ENCODE results near the gene MECR. TPM values are rescaled to one million over a fixed set of nuclear protein-coding genes. Genes with fewer than 3 reads are reported as not detected.

The MECR gene
- total RNA-seq, 1 donor from 2014 or later, result 16.9 TPM

GRCh38 chr1:29217633-29218032, 13.1 kb downstream of the MECR start:
- Histone ChIP-seq H3K9me3 (no peaks in the 10 kb centered on the region), H3K36me3 (peaks cover 0 to 16% of the 10 kb centered on the region in 2 donors), H3K4me3 (no peak overlapping the region), H3K4me1 (no peaks in the 10 kb centered on the region), H3K27ac (no peak overlapping the region), H3K27me3 (no peaks in the 10 kb centered on the region)
- DNase-seq (ENCODE audit: extremely low spot score in 2 of 2), result no peak
- TF ChIP-seq POLR2AphosphoS5 (IDR thresholded peaks at IDR 0.05; ENCODE audit: insufficient read depth in 1 of 2, low read depth in 1 of 2), result no peak
- TF ChIP-seq POLR2A (IDR thresholded peaks at IDR 0.05), result no peak
- TF ChIP-seq CTCF (IDR thresholded peaks at IDR 0.05), result no peak
- intact Hi-C loops (cut with DNase I), result no loop called here

GRCh38 chr1:29213055-29213454, 17.7 kb downstream of the MECR start:
- TF ChIP-seq CTCF (IDR thresholded peaks at IDR 0.05), result no peak
- no peak for TF ChIP-seq POLR2AphosphoS5 (IDR thresholded peaks at IDR 0.05; ENCODE audit: insufficient read depth in 1 of 2, low read depth in 1 of 2)
- no peak for TF ChIP-seq POLR2A (IDR thresholded peaks at IDR 0.05)
- peaks cover 0 to 30% of the 10 kb centered on the region in 2 donors for H3K36me3 ChIP-seq

GRCh38 chr1:29211086-29212030, 19.4 kb downstream of the MECR start:
- no peak overlapping the region for H3K4me3 ChIP-seq
- H3K27me3 ChIP-seq, result no peaks in the 10 kb centered on the region
- peaks cover 0 to 36% of the 10 kb centered on the region in 2 donors for H3K36me3 ChIP-seq
- TF ChIP-seq POLR2AphosphoS5 (IDR thresholded peaks at IDR 0.05; ENCODE audit: insufficient read depth in 1 of 2, low read depth in 1 of 2) (no peak), POLR2A (IDR thresholded peaks at IDR 0.05) (no peak), CTCF (IDR thresholded peaks at IDR 0.05) (no peak)
- H3K27ac ChIP-seq, result no peak overlapping the region
- H3K4me1 ChIP-seq, result no peaks in the 10 kb centered on the region
- intact Hi-C loops (cut with DNase I), result no loop called here
- DNase-seq (ENCODE audit: extremely low spot score in 2 of 2), result no peak
- no peaks in the 10 kb centered on the region for H3K9me3 ChIP-seq

More at GRCh38 chr1:29213055-29213454, 17.7 kb downstream of the MECR start:
- Histone ChIP-seq H3K27ac (no peak overlapping the region), H3K9me3 (no peaks in the 10 kb centered on the region), H3K27me3 (no peaks in the 10 kb centered on the region), H3K4me3 (no peak overlapping the region), H3K4me1 (no peaks in the 10 kb centered on the region)
- no peak for DNase-seq (ENCODE audit: extremely low spot score in 2 of 2)
- intact Hi-C loops (cut with DNase I), result no loop called here

- DNase-seq (ENCODE audit: extremely low spot score in 2 of 2), result no peak
- intact Hi-C loops (cut with DNase I), result no loop called here
- no peak overlapping the region for H3K4me3 ChIP-seq
- H3K27me3 ChIP-seq, result no peaks in the 10 kb centered on the region
- TF ChIP-seq POLR2A (IDR thresholded peaks at IDR 0.05), result no peak
- no peak for TF ChIP-seq POLR2AphosphoS5 (IDR thresholded peaks at IDR 0.05; ENCODE audit: insufficient read depth in 1 of 2, low read depth in 1 of 2)
- no peak for TF ChIP-seq CTCF (IDR thresholded peaks at IDR 0.05)
- no peaks in the 10 kb centered on the region for H3K4me1 ChIP-seq
- H3K9me3 ChIP-seq, result no peaks in the 10 kb centered on the region
- no peak overlapping the region for H3K27ac ChIP-seq
- peaks cover 0 to 39% of the 10 kb centered on the region in 2 donors for H3K36me3 ChIP-seq
Observed at GRCh38 chr1:29210278-29211085, 20.3 kb downstream of the MECR start.

Measured in vagina (tissue), 2 donors.